Thymus (tissue), 14 donors: ENCODE data around the gene ATP4A. TPM values are rescaled to one million over a fixed set of nuclear protein-coding genes. Genes with fewer than 3 reads are reported as not detected.
"Not testable (repeated sequence)": the region's sequence is repeated elsewhere in the genome, so short reads cannot be mapped to it uniquely, and the experiment has no call there.

Experiments
- DNase-seq, 9 donors: peaks; one replicate each; pipeline ENCODE4 v3.0.0-alpha.2; 2013; ENCODE audit warnings: low spot score in 9 of 9, low read depth in 6 of 9, missing footprints in 1 of 9
- H3K27ac ChIP-seq, 2 donors: one replicate each; pipeline ENCODE4 v1.5.1; 2013; ENCODE audit warnings: control low read depth in 1 of 2, low read depth in 1 of 2, low read length in 1 of 2, mild to moderate bottlenecking in 1 of 2, moderate library complexity in 1 of 2
- H3K27me3 ChIP-seq, 2 donors: one replicate each; pipeline ENCODE4 v1.5.1; 2013; ENCODE audit warnings: low read length in 1 of 2; ENCODE audit not compliant: control insufficient read depth in 2 of 2, insufficient read depth in 1 of 2
- H3K36me3 ChIP-seq, 2 donors: one replicate each; pipeline ENCODE4 v1.5.1; 2013; ENCODE audit warnings: low read length in 1 of 2, mild to moderate bottlenecking in 1 of 2, moderate library complexity in 1 of 2; ENCODE audit not compliant: control insufficient read depth in 2 of 2, insufficient read depth in 2 of 2
- H3K4me1 ChIP-seq, 2 donors: one replicate each; pipeline ENCODE4 v1.5.1; 2013; ENCODE audit warnings: low read length in 2 of 2; ENCODE audit not compliant: control insufficient read depth in 2 of 2, insufficient read depth in 2 of 2
- H3K4me3 ChIP-seq, 2 donors: one replicate each; pipeline ENCODE4 v1.5.1; 2013; ENCODE audit warnings: low read length in 2 of 2, control low read depth in 1 of 2, mild to moderate bottlenecking in 1 of 2
- H3K9me3 ChIP-seq, 2 donors: one replicate each; pipeline ENCODE4 v1.5.1; 2013; ENCODE audit warnings: low read length in 1 of 2, mild to moderate bottlenecking in 1 of 2; ENCODE audit not compliant: control insufficient read depth in 2 of 2, insufficient read depth in 1 of 2
- WGBS: extraction: QIAGEN DNeasy Blood & Tissue Kit; methylation state at CpG from one replicate; pipeline ENCODE4 v1.1.7; 2013; 5-methylcytosine and 5-hydroxymethylcytosine counted together
- long read RNA-seq, 10 donors: transcript quantifications; one replicate each; lab custom pipeline, GENCODE V29; 2026
- polyA plus RNA-seq: library from polyadenylated mRNA; stranded (reverse); fragments of 200-250 nt; gene quantifications from one replicate; pipeline ENCODE4 v1.2.3, GENCODE V29; 2013
- total RNA-seq: library from RNA; stranded (reverse); fragments of 120-200 nt; gene quantifications from one replicate; pipeline ENCODE4 v1.2.4, GENCODE V29; 2013
- donor health status: healthy.

Gene ATP4A
- 0.42 TPM for total RNA-seq
- polyA plus RNA-seq, result 1.1 TPM
- long read RNA-seq, donor 1, result 0 reads
- long read RNA-seq, donor 2, result 0 reads
- long read RNA-seq, donor 3, result 0 reads
- long read RNA-seq, donor 4, result 0 reads
- long read RNA-seq, donor 5, result 0 reads
- long read RNA-seq, donor 6, result 0 reads
- long read RNA-seq, donor 7, result 0 reads
- long read RNA-seq, donor 8, result 0 reads
- long read RNA-seq, donor 9, result 0 reads
- long read RNA-seq, donor 10, result 0 reads

GRCh38 chr19:35563207-35563829 is at the start of gene ATP4A:
Gene ATP4A, minus strand, starts transcription at chr19:35563658. Its CDS starts 29 bp downstream, at chr19:35563629.
- H3K27me3 ChIP-seq, result peaks cover 5 to 32% of the 10 kb centered on the region in 2 donors
- H3K4me3 ChIP-seq, result no peak within 1 kb of the TSS
- H3K4me1 ChIP-seq, result peaks cover 0 to 4% of the 10 kb centered on the region in 2 donors
- 84% methylated on average over 15 of the region's 15 CpGs for WGBS
- H3K27ac ChIP-seq, result no peak within 1 kb of the TSS
- H3K9me3 ChIP-seq, result peaks cover 0 to 3% of the 10 kb centered on the region in 2 donors
- no peaks in the 10 kb centered on the region for H3K36me3 ChIP-seq
- DNase-seq, result no peak

GRCh38 chr19:35612559-35613321 is 49.3 kb upstream of the ATP4A start, which contains the start of gene HAUS5:
Gene HAUS5, plus strand, starts transcription at chr19:35612735. Its CDS starts 60 bp downstream, at chr19:35612795.
- DNase-seq, result peak; percentile 75 to 99 (median 94)
- Histone ChIP-seq H3K9me3 (no peaks in the 10 kb centered on the region), H3K4me3 (peak within 1 kb of the TSS; percentile 56 to 70), H3K36me3 (peaks cover 9 to 23% of the 10 kb centered on the region in 2 donors), H3K4me1 (peaks cover 7 to 21% of the 10 kb centered on the region in 2 donors), H3K27ac (peak within 1 kb of the TSS; percentile 19 to 22), H3K27me3 (no peaks in the 10 kb centered on the region)
- WGBS, result under 1% methylated on average over 47 of the region's 47 CpGs

- 43% methylated on average over 9 of the region's 9 CpGs for WGBS
- Histone ChIP-seq H3K27ac (no peak overlapping the region), H3K4me3 (peak overlapping the region; percentile 56 to 70), H3K4me1 (peaks cover 7 to 21% of the 10 kb centered on the region in 2 donors), H3K36me3 (peaks cover 7 to 17% of the 10 kb centered on the region in 2 donors), H3K9me3 (no peaks in the 10 kb centered on the region), H3K27me3 (no peaks in the 10 kb centered on the region)
- DNase-seq, result no peak
Observed at GRCh38 chr19:35612224-35612558, 48.7 kb upstream of the ATP4A start.

GRCh38 chr19:35609851-35610353 is 46.4 kb upstream of the ATP4A start:
- Histone ChIP-seq H3K27ac (no peak overlapping the region), H3K9me3 (no peaks in the 10 kb centered on the region), H3K4me3 (no peak overlapping the region), H3K27me3 (no peaks in the 10 kb centered on the region), H3K4me1 (peaks cover 7 to 21% of the 10 kb centered on the region in 2 donors), H3K36me3 (peaks cover 0 to 2% of the 10 kb centered on the region in 2 donors)
- WGBS, result 63% methylated on average over 6 of the region's 6 CpGs
- peak in 1 of 9 donors; percentile 8 for DNase-seq

- H3K27ac ChIP-seq, result no peak overlapping the region
- DNase-seq, result peak in 1 of 9 donors; percentile 13
- no peaks in the 10 kb centered on the region for H3K36me3 ChIP-seq
- WGBS, result 93% methylated on average over 2 of the region's 2 CpGs
- no peaks in the 10 kb centered on the region for H3K9me3 ChIP-seq
- no peak overlapping the region for H3K4me3 ChIP-seq
- H3K27me3 ChIP-seq, result no peaks in the 10 kb centered on the region
- peaks cover 7 to 17% of the 10 kb centered on the region in 2 donors for H3K4me1 ChIP-seq
Observed at GRCh38 chr19:35608251-35608650, 44.8 kb upstream of the ATP4A start.

- H3K4me1 ChIP-seq, result peaks cover 3 to 11% of the 10 kb centered on the region in 2 donors
- H3K36me3 ChIP-seq, result no peaks in the 10 kb centered on the region
- no peak overlapping the region for H3K27ac ChIP-seq
- H3K4me3 ChIP-seq, result no peak overlapping the region
- 90% methylated on average over 3 of the region's 3 CpGs for WGBS
- H3K27me3 ChIP-seq, result no peaks in the 10 kb centered on the region
- no peaks in the 10 kb centered on the region for H3K9me3 ChIP-seq
- no peak for DNase-seq
Observed at GRCh38 chr19:35607661-35608060, 44.2 kb upstream of the ATP4A start.

GRCh38 chr19:35607170-35607569 is 43.7 kb upstream of the ATP4A start:
- not testable (repeated sequence) for H3K27ac ChIP-seq, H3K9me3 ChIP-seq
- WGBS, result 87% methylated on average over 8 of the region's 8 CpGs

GRCh38 chr19:35604436-35604835 is 41.0 kb upstream of the ATP4A start:
- not testable (repeated sequence) for H3K27ac ChIP-seq, DNase-seq, H3K27me3 ChIP-seq, H3K9me3 ChIP-seq, H3K4me1 ChIP-seq, H3K36me3 ChIP-seq, H3K4me3 ChIP-seq
- 96% methylated on average over 4 of the region's 4 CpGs for WGBS

More at GRCh38 chr19:35607170-35607569, 43.7 kb upstream of the ATP4A start:
- not testable (repeated sequence) for H3K4me1 ChIP-seq, H3K27me3 ChIP-seq, H3K4me3 ChIP-seq, H3K36me3 ChIP-seq, DNase-seq

- WGBS, result 92% methylated on average over 3 of the region's 3 CpGs
- no peak overlapping the region for H3K4me3 ChIP-seq
- no peaks in the 10 kb centered on the region for H3K9me3 ChIP-seq
- no peaks in the 10 kb centered on the region for H3K4me1 ChIP-seq
- DNase-seq, result no peak
- no peaks in the 10 kb centered on the region for H3K36me3 ChIP-seq
- H3K27me3 ChIP-seq, result no peaks in the 10 kb centered on the region
- no peak overlapping the region for H3K27ac ChIP-seq
Observed at GRCh38 chr19:35601971-35602370, 38.5 kb upstream of the ATP4A start.
